ENCODE results near the gene DISC1.

DNA sequence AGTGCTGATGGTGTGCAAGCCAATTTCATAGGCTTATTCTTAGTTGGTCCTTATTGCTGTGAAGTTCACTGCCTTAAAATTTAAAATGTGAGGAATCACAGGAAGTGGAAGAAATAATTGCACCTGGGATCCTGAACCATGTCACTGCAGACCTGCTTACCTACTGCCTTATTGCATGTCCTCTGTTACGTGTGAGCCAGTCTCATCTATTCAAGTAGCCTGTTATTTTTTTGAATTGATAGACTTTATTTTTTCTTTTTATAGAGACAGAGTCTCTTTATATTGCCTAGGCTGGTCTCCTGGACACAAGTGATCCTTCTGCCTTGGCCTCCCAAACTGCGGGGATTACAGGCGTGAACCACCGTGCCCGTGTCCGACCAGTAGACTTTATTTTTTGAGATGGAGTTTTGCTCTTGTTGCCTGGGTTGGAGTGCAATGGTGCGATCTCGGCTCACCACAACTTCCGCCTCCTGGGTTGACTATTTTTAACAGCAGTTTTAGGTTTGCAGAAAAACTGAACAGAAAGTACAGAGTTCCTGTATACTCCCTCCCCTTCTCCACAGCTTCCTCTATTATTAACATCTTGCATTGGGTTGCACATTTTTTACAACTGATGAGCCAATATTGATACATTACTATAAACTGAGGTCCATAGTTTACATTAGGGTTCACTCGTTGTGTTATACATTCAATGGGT, 14.0 kb upstream of the DISC1 start:
- TF ChIP-seq, protein P1, sequence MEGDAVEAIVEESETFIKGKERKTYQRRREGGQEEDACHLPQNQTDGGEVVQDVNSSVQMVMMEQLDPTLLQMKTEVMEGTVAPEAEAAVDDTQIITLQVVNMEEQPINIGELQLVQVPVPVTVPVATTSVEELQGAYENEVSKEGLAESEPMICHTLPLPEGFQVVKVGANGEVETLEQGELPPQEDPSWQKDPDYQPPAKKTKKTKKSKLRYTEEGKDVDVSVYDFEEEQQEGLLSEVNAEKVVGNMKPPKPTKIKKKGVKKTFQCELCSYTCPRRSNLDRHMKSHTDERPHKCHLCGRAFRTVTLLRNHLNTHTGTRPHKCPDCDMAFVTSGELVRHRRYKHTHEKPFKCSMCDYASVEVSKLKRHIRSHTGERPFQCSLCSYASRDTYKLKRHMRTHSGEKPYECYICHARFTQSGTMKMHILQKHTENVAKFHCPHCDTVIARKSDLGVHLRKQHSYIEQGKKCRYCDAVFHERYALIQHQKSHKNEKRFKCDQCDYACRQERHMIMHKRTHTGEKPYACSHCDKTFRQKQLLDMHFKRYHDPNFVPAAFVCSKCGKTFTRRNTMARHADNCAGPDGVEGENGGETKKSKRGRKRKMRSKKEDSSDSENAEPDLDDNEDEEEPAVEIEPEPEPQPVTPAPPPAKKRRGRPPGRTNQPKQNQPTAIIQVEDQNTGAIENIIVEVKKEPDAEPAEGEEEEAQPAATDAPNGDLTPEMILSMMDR (IDR thresholded peaks at IDR 0.05; ENCODE audit: insufficient read depth, low read length, poor library complexity, severe bottlenecking) = no peak
- TF ChIP-seq EZH2phosphoT487 (conservative IDR thresholded peaks at IDR 0.05; ENCODE audit: low read length) = no peak
